CD8-positive, alpha-beta memory T cell (primary cell): Measurements from ENCODE around the gene FBLN1. TPM values are rescaled to one million over a fixed set of nuclear protein-coding genes. Genes with fewer than 3 reads are reported as not detected.
"Not testable (repeated sequence)": the region's sequence is repeated elsewhere in the genome, so short reads cannot be mapped to it uniquely, and the experiment has no call there.

ENCODE experiments used
- CTCF ChIA-PET: fragments of 350-600 bp; sonication (Branson Sonifier 250); formaldehyde crosslinking; loops from one replicate; lab custom pipeline; 2021; ENCODE audit warnings: antibody characterized with exemption; lab: Charles Lee
- POLR2A ChIA-PET: fragments of 350-600 bp; sonication (Branson Sonifier 250); formaldehyde crosslinking; loops from one replicate; lab custom pipeline; 2021; ENCODE audit warnings: antibody characterized with exemption; lab: Charles Lee
- DNase-seq, 5 donors: peaks; one replicate each; pipeline versions ENCODE4 v3.0.0 to v3.0.0-alpha.2; 2020 to 2022; ENCODE audit warnings: mixed read lengths in 1 of 5
- H3K27ac ChIP-seq: one replicate; pipeline ENCODE4 v1.7.0; 2013; ENCODE audit warnings: low read depth, mild to moderate bottlenecking, low read length, moderate library complexity
- H3K27me3 ChIP-seq: 2 replicates; pipeline ENCODE4 v1.7.0; 2013; ENCODE audit warnings: low read length, mild to moderate bottlenecking; ENCODE audit not compliant: insufficient read depth, poor library complexity, severe bottlenecking
- H3K36me3 ChIP-seq: 2 replicates; pipeline ENCODE4 v1.7.0; 2013; ENCODE audit warnings: mild to moderate bottlenecking, low read length, moderate library complexity; ENCODE audit not compliant: insufficient read depth
- H3K4me1 ChIP-seq: 2 replicates; pipeline ENCODE4 v1.7.0; 2013; ENCODE audit warnings: mild to moderate bottlenecking, low read length, moderate library complexity; ENCODE audit not compliant: insufficient read depth
- H3K4me3 ChIP-seq: 2 replicates; pipeline ENCODE4 v1.7.0; 2013; ENCODE audit warnings: mild to moderate bottlenecking, low read length
- H3K9me3 ChIP-seq: 2 replicates; pipeline ENCODE4 v1.7.0; 2013; ENCODE audit warnings: mild to moderate bottlenecking, low read length
- H3K27ac Mint-ChIP-seq, 8 donors: one replicate each; pipeline ENCODE4 v1.8.0; 2020 to 2021; ENCODE audit warnings: mixed read lengths in 8 of 8, mild to moderate bottlenecking in 6 of 8, inconsistent platforms in 3 of 8, moderate library complexity in 3 of 8
- H3K27me3 Mint-ChIP-seq, 2 donors: one replicate each; pipeline ENCODE4 v1.8.0; 2020 to 2021; ENCODE audit warnings: mixed read lengths in 2 of 2, mild to moderate bottlenecking in 1 of 2, moderate library complexity in 1 of 2
- H3K36me3 Mint-ChIP-seq, 3 donors: one replicate each; pipeline ENCODE4 v1.8.0; 2020 to 2021; ENCODE audit warnings: mixed read lengths in 3 of 3, inconsistent platforms in 1 of 3, mild to moderate bottlenecking in 1 of 3
- H3K4me1 Mint-ChIP-seq, 3 donors: one replicate each; pipeline ENCODE4 v1.8.0; 2020 to 2021; ENCODE audit warnings: mixed read lengths in 3 of 3, inconsistent platforms in 1 of 3, mild to moderate bottlenecking in 1 of 3
- H3K4me3 Mint-ChIP-seq, 7 donors: one replicate each; pipeline ENCODE4 v1.8.0; 2020 to 2021; ENCODE audit warnings: mixed read lengths in 7 of 7, mild to moderate bottlenecking in 6 of 7, moderate library complexity in 4 of 7, inconsistent platforms in 2 of 7
- H3K9me3 Mint-ChIP-seq, 5 donors: one replicate each; pipeline ENCODE4 v1.8.0; 2020 to 2022; ENCODE audit warnings: mixed read lengths in 5 of 5, mild to moderate bottlenecking in 3 of 5, moderate library complexity in 2 of 5, inconsistent platforms in 1 of 5
- polyA plus RNA-seq: library from polyadenylated mRNA; unstranded; fragments of 300-500 nt; fragmentation: Illumina TruSeq; gene quantifications from one replicate; pipeline ENCODE4 v1.2.3, GENCODE V29; 2021
- total RNA-seq, 2 experiments: library from RNA; stranded (reverse); gene quantifications; one replicate each; pipeline ENCODE4 v1.2.3, GENCODE V29; 2021

Gene FBLN1
- total and polyA plus RNA-seq, 3 experiments from 2014 or later, result not detected

DNA sequence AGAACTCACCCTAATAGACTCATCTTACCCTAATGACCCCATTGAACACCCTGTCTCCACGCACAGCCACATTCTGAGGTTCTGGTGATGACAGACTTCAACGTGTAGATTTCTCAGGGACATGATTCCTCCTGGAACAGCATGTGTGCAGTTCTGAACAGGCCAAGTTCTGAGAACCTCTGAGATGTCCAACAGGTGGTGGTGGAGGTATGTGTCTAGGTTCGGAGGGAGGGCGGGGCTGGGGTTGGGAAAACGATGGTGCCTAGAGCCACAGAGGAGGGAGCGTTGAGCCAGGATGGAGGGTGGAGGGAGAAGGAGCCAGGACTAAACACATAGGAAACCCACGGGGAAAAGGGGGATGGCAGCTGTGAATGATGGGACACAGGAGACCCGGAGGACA, 43.4 kb upstream of the FBLN1 start:
- Mint-ChIP-seq H3K4me1 (no peaks in the 10 kb centered on the region), H3K9me3 (peaks cover 0 to under 1% (median 0%) of the 10 kb centered on the region in 5 donors), H3K27me3 (peaks cover 9 to 12% of the 10 kb centered on the region in 2 donors), H3K36me3 (no peaks in the 10 kb centered on the region), H3K27ac (no peak overlapping the region), H3K4me3 (no peak overlapping the region)
- no peak overlapping the region for H3K4me3 ChIP-seq
- no peaks in the 10 kb centered on the region for H3K9me3 ChIP-seq
- DNase-seq, result no peak
- H3K4me1 ChIP-seq, result no peaks in the 10 kb centered on the region
- H3K27me3 ChIP-seq, result no peaks in the 10 kb centered on the region
- ChIA-PET CTCF (no interaction called here), POLR2A (no interaction called here)
- H3K27ac ChIP-seq, result no peak overlapping the region
- H3K36me3 ChIP-seq, result no peaks in the 10 kb centered on the region

DNA sequence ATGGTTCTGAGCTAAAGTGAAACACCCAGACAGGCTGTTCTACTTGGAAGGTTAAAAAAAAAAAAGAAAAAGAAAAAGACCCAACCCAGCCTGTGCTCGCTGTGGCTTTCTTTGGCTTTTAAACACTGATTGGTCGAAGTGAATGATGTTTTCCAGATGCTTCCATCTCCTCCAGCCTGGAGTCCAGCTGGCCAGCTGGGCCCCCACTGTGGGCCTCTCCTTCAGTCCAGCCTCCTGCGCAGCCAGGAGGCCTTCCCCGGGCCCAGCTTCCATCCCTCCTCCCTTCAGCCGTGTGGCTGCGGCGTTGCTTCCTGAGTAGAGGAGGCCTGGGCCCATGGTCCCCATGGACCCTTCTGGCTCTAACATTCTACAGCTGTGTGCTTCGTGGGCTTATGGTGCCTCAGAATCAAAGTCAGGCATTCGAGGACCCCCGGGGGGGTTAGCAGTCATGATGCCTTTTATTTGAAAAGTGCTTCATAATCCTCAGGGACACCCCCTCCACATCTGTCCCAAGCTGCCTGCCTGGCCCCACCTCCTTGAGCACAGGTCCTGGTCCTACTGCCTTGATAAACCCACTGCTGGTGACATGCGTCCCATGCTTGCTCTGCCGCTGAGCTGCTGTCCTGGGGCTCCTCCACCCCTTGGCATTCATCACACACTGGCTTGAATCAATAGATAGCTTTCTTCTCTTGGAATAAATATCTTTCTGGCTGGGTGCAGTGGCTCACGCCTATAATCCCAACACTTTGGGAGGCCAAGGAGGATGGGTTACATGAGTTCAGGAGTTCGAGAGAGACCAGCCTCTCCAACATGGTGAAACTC, 42.2 kb upstream of the FBLN1 start:
- CTCF ChIA-PET, result no interaction called here
- Mint-ChIP-seq H3K4me3 (no peak overlapping the region), H3K27me3 (peaks cover 9 to 19% of the 10 kb centered on the region in 2 donors), H3K27ac (no peak overlapping the region), H3K9me3 (peaks cover 0 to 5% (median 0%) of the 10 kb centered on the region in 5 donors), H3K4me1 (no peaks in the 10 kb centered on the region), H3K36me3 (no peaks in the 10 kb centered on the region)
- Histone ChIP-seq H3K27me3 (no peaks in the 10 kb centered on the region), H3K9me3 (no peaks in the 10 kb centered on the region), H3K4me3 (no peak overlapping the region), H3K36me3 (no peaks in the 10 kb centered on the region), H3K4me1 (no peaks in the 10 kb centered on the region), H3K27ac (no peak overlapping the region)
- no peak for DNase-seq
- POLR2A ChIA-PET, result no interaction called here

DNA sequence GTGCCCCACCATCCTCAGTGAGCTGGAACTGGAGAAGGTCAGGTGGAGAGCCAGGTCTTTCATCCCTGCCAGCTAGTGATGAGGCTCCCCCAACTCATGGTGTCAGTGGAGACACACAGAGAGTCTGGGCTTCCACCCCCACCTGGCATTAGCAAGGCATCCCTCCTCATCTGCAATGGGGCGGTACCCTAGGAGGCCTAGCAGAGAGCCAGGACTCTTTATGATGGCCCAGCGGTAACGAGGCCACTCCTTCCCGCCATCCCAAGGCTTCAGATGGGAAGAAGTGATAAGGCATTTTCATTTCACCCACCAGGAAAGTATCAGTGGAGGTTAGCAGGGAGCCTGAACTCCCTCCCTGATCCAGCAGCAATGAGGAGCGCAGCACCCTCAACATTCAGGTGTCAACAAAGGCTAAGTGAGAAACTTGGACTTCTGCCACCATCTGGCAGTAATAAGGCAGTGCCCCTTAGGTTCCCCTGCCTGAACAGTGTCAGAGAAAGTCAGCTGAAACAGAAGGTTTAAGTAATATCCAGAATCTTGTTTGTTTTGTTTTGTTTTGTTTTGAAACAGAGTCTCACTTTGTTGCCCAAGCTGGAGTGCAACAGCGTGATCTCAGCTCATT, 40.5 kb upstream of the FBLN1 start:
- Mint-ChIP-seq H3K4me1 (no peaks in the 10 kb centered on the region), H3K27ac (no peak overlapping the region), H3K9me3 (peaks cover 3 to 8% (median 5%) of the 10 kb centered on the region in 5 donors), H3K36me3 (no peaks in the 10 kb centered on the region), H3K4me3 (no peak overlapping the region), H3K27me3 (peaks cover 3 to 15% of the 10 kb centered on the region in 2 donors)
- ChIA-PET CTCF (no interaction called here), POLR2A (interaction anchor here (0.6 kb wide), 1 partner anchor 816 kb away, joined by 3 read pairs; no protein-coding TSS in a partner anchor)
- Histone ChIP-seq H3K36me3 (no peaks in the 10 kb centered on the region), H3K4me1 (no peaks in the 10 kb centered on the region), H3K27me3 (no peaks in the 10 kb centered on the region), H3K9me3 (no peaks in the 10 kb centered on the region), H3K27ac (no peak overlapping the region), H3K4me3 (no peak overlapping the region)
- no peak for DNase-seq

DNA sequence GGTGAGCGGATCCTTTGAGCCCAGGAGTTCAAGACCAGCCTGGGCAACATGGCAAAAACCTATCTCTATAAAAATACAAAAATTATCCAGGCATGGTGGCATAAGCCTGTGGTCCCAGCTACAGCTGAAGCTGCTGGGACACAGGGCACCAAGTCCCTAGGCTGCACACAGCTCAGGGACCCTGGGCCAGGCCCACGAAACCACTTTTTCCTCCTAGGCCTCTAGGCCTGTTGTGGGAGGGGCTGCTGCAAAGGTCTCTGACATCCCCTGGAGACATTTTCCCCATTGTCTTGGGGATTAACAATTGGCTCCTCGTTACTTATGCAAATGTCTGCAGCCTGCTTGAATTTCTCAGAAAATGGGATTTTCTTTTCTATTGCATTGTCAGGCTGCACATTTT, 39.0 kb upstream of the FBLN1 start:
- CTCF ChIA-PET, H3K27ac Mint-ChIP-seq, H3K9me3 ChIP-seq, H3K4me1 Mint-ChIP-seq, H3K27ac ChIP-seq, H3K4me1 ChIP-seq, DNase-seq, POLR2A ChIA-PET, H3K4me3 ChIP-seq, H3K36me3 Mint-ChIP-seq, H3K27me3 ChIP-seq, H3K4me3 Mint-ChIP-seq, H3K36me3 ChIP-seq: not testable (repeated sequence)
- peaks cover 5 to 13% (median 6%) of the 10 kb centered on the region in 5 donors for H3K9me3 Mint-ChIP-seq
- H3K27me3 Mint-ChIP-seq, result peaks cover 8 to 11% of the 10 kb centered on the region in 2 donors

DNA sequence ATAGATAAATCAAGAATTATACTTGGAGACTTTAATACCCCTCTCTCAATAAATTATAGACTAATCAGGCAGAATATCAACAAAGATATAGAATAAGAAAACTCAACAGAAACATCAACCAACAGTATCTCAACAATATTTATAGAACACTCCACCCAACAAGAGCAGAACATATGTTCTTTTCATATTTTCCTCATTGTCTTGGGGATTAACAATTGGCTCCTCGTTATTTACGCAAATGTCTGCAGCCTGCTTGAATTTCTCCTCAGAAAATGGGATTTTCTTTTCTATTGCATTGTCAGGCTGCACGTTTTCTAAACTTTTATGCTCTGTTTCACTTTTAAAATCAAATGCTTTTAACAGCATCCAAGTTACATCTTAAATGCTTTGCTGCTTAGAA, 37.0 kb upstream of the FBLN1 start:
- peaks cover 0 to 3% (median 0%) of the 10 kb centered on the region in 3 donors for H3K36me3 Mint-ChIP-seq
- no peak overlapping the region for H3K4me3 ChIP-seq
- no peak overlapping the region for H3K4me3 Mint-ChIP-seq
- H3K4me1 Mint-ChIP-seq, result no peaks in the 10 kb centered on the region
- H3K4me1 ChIP-seq, result no peaks in the 10 kb centered on the region
- no peak overlapping the region for H3K27ac Mint-ChIP-seq
- H3K9me3 Mint-ChIP-seq, result peaks cover 5 to 13% (median 6%) of the 10 kb centered on the region in 5 donors
- H3K27me3 ChIP-seq, result no peaks in the 10 kb centered on the region
- H3K36me3 ChIP-seq, result no peaks in the 10 kb centered on the region
- POLR2A ChIA-PET, result no interaction called here
- H3K27ac ChIP-seq, result no peak overlapping the region
- H3K9me3 ChIP-seq, result no peaks in the 10 kb centered on the region
- no peak for DNase-seq
- CTCF ChIA-PET, result no interaction called here
- peaks cover 9 to 11% of the 10 kb centered on the region in 2 donors for H3K27me3 Mint-ChIP-seq

GRCh38 chr22:45468872-45469271, 33.8 kb upstream of the FBLN1 start:
- Histone ChIP-seq H3K27ac (no peak overlapping the region), H3K4me3 (no peak overlapping the region), H3K9me3 (no peaks in the 10 kb centered on the region), H3K4me1 (no peaks in the 10 kb centered on the region), H3K36me3 (no peaks in the 10 kb centered on the region), H3K27me3 (no peaks in the 10 kb centered on the region)
- ChIA-PET CTCF (no interaction called here), POLR2A (no interaction called here)
- Mint-ChIP-seq H3K9me3 (peaks cover 5 to 13% (median 6%) of the 10 kb centered on the region in 5 donors), H3K27me3 (peaks cover 15 to 19% of the 10 kb centered on the region in 2 donors), H3K4me3 (no peak overlapping the region), H3K27ac (no peak overlapping the region), H3K36me3 (peaks cover 0 to 3% (median 0%) of the 10 kb centered on the region in 3 donors), H3K4me1 (no peaks in the 10 kb centered on the region)
- DNase-seq, result no peak

- Mint-ChIP-seq H3K4me3 (no peak overlapping the region), H3K36me3 (peaks cover 0 to 3% (median 0%) of the 10 kb centered on the region in 3 donors), H3K27me3 (peaks cover 16 to 18% of the 10 kb centered on the region in 2 donors), H3K9me3 (peaks cover 5 to 13% (median 6%) of the 10 kb centered on the region in 5 donors), H3K27ac (no peak overlapping the region), H3K4me1 (no peaks in the 10 kb centered on the region)
- no peak for DNase-seq
- CTCF ChIA-PET, result no interaction called here
- H3K27me3 ChIP-seq, result no peaks in the 10 kb centered on the region
- no peak overlapping the region for H3K4me3 ChIP-seq
- no peaks in the 10 kb centered on the region for H3K9me3 ChIP-seq
- H3K36me3 ChIP-seq, result no peaks in the 10 kb centered on the region
- POLR2A ChIA-PET, result no interaction called here
- no peaks in the 10 kb centered on the region for H3K4me1 ChIP-seq
- no peak overlapping the region for H3K27ac ChIP-seq
These were observed 33.2 kb upstream of the FBLN1 start for GRCh38 chr22:45469281-45470073.

GRCh38 chr22:45470871-45471270, 31.8 kb upstream of the FBLN1 start:
- Histone ChIP-seq H3K4me3 (no peak overlapping the region), H3K27me3 (no peaks in the 10 kb centered on the region), H3K27ac (no peak overlapping the region), H3K4me1 (no peaks in the 10 kb centered on the region), H3K9me3 (no peaks in the 10 kb centered on the region), H3K36me3 (no peaks in the 10 kb centered on the region)
- no peak overlapping the region for H3K4me3 Mint-ChIP-seq
- peaks cover 3 to 13% (median 6%) of the 10 kb centered on the region in 5 donors for H3K9me3 Mint-ChIP-seq
- ChIA-PET POLR2A (no interaction called here), CTCF (no interaction called here)
- H3K27ac Mint-ChIP-seq, result no peak overlapping the region
- H3K27me3 Mint-ChIP-seq, result peaks cover 18 to 22% of the 10 kb centered on the region in 2 donors
- no peaks in the 10 kb centered on the region for H3K4me1 Mint-ChIP-seq
- peaks cover 0 to 3% (median 0%) of the 10 kb centered on the region in 3 donors for H3K36me3 Mint-ChIP-seq
- no peak for DNase-seq
